T-helper 1 cell treated with Interleukin-12 subunit alpha and Interleukin-12 subunit beta and Interleukin-4 antibody, amounts not matched to agents 30 ng/mL and 1 ng/mL, for 36 hours (primary cell): ENCODE results near the gene TPM1. TPM values are rescaled to one million over a fixed set of nuclear protein-coding genes. Genes with fewer than 3 reads are reported as not detected.

Experiments
- intact Hi-C: fragments of 100-400 bp; cut with micrococcal nuclease; formaldehyde crosslinking; loops from one replicate; pipeline ENCODE4 v1.15.1; 2024
- total RNA-seq: library from RNA; stranded (reverse); gene quantifications from 2 replicates; pipeline ENCODE4 v1.2.3, GENCODE V29; 2022

Gene TPM1
- total RNA-seq, 1 donor from 2014 or later, result 8.3 TPM

DNA sequence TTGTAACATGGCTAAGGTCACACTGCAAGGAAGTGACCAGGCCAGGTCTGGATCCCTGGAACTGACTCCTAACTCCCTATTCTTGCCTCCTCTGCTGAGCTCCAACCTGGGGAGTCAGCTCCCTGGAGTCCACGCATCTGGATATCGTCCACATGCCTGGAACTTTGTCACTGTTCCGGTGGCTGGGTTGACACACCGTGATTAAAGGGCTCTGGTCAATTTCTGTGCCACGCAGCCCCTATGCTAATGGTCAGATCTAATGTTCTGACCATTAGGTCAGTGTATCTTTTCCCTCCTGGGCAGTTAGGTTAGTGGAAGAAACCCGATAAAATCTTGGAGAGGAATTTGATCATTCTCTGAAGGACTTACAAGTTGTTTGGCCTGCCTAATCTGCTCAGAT, 1.6 kb upstream of the TPM1 start:
- intact Hi-C loops, result no loop called here

DNA sequence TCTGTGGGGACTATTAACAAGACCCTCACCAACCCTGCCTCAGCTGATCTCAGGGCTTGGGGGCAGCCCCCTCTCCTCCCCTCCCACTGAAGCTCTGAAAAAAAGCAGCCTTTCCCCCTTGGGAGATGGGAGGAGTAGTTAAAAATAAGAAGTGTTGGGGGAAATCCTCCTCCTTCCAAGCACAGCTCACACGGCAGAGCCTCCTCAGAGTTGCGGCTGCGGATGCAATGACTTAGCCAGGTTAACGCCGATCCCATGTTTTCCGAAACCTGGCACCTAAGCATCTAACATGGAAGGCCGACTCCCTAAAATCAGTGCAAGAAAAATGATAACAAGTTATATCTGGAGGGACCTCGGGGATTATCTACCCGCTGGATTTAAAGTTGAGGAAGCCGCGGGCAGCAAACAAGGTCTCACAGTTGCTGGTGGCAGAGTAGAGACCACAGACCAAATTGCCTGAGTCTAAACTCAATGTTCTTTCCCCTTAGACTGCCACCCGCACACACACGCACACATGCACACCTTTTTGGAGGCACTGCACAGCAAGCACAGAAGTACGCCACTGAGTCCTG, 1.1 kb upstream of the TPM1 start:
- intact Hi-C loops, result no loop called here

DNA sequence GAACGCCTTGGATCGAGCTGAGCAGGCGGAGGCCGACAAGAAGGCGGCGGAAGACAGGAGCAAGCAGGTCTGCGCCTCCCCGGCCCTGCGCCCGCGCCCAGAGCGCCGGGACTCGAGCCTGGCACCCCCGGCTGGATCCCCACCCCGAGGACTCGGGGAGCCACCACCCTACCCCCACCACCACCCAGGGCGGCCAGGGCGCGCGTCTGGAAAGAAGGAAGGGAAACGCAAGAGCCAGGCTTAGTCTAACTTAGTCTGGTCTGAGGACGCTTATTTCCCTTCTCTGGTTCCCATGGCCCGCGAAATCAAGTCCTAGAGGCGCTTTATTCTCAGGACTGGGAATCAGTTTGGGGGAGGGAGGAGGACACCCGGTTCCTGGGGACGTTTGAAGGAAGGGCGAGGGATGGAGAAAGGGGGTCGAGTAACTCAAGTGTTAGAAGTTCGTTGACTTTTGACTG, 359 bp downstream of the TPM1 start:
- intact Hi-C loops, result no loop called here

DNA sequence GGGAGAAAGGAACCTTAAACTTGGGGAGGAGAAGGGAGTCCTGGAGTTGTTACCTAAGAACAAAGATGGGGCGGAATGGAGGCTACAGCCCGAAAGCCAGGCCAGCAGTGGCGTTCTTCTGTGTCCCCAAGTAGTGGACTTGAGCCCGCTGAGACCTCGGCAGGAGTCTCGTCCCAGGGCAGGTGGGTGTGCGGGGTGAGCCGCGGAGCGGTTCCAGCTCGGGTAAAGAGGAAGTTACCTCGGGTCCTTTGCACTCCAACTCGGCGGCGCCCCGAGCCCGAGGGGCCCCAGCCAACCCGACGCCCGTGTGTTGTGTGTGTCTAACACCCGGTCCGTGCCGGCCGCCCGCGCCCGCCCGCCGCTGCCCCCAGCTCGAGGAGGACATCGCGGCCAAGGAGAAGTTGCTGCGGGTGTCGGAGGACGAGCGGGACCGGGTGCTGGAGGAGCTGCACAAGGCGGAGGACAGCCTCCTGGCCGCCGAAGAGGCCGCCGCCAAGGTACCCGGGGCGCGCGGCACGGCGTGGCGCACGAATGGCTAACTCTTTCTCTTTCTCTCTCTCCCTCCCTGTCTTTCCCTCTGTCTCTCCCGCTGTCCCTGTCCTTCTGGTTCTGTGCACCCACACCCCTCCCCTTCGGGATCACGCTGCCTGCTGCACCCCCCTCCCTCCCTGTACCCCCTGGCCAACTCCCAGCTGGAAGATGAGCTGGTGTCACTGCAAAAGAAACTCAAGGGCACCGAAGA, 959 bp downstream of the TPM1 start:
- intact Hi-C loops, result no loop called here

DNA sequence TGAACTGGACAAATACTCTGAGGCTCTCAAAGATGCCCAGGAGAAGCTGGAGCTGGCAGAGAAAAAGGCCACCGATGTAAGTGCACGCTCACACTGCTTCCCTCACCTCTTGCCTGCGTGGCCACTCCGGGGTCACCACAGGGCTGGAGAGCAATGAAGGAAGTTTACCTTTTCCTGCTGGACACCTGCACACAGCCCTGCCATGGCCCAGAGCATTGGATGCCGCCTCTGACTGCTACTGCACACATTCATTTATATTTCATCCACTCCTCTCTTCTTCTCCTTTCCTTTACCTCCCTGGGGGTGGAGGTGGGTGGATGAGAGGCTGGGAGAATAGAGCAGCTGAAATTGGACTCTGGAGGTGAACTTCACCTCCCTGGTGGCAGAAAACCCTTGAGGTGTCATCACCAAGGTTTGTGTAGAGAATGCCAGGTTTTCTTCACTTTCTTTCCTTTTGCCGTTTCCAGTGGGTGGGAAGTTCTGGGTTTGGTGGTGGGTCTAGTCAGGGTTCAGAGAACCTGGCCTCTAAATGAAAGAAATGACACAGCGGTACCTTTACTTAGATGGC, 1.6 kb downstream of the TPM1 start:
- intact Hi-C loops, result no loop called here

DNA sequence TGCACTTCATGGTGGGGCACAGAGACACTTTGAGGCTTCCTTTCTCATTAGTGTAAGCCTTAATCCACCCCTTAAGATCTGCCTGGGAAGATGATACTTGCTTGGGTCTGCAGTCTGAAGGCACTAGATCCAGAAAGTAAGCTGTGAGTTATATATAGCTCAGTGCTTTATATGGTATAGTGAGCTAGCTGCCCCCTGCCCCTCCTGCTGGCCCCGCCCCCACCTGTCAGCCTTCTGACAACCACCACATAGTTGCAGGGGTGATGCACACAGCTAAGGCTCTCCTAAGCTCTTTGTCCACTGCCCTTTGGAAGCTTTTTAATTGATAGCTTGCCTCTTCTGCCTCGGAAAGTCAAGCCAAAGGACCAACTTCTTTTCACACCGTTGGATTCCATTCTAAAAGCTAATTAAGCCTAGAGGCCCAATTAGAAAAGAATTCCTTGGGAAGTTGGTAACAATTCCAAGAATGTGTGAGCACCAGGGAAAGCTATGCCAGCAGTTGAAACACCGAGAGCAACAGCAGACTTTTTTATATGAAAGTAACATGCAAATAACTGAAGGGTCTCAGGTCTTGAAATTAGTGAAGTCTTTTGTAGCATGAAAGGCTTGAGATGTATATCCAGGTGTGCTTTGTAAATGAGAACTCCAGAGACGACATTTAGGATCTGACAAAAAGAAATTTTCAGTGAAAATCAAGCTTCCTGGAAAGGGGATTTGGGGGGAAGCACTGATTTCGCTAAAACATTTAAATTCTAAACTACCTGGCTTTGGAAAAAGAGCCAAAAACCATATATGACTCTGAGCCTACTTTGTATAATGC, 2.3 kb downstream of the TPM1 start:
- intact Hi-C loops, result loop anchor here (5.0 kb wide), 2 partner anchors 653 to 1047 kb away; partner anchors contain the start of genes CIAO2A and TLN2

DNA sequence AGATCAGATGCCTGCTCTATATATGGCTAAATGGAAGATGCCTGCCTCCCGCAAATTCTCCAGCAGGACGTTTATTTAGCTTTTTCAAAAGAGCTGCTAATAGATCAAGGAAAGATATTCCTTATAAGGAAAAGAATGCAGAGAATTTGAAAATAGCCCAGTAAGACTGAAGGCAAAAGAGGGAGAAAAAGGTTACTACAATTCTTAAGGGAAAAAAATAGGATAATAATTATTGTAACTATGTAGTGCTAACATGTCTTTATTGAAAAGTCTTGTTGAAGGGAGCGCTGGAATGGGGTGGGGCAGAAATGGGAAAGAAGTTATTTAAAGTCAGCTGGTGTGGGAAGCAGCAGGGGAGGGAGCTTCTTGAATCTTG, 2.9 kb downstream of the TPM1 start:
- intact Hi-C loops, result loop anchor here (5.0 kb wide), 2 partner anchors 653 to 1047 kb away; partner anchors contain the start of genes CIAO2A and TLN2

DNA sequence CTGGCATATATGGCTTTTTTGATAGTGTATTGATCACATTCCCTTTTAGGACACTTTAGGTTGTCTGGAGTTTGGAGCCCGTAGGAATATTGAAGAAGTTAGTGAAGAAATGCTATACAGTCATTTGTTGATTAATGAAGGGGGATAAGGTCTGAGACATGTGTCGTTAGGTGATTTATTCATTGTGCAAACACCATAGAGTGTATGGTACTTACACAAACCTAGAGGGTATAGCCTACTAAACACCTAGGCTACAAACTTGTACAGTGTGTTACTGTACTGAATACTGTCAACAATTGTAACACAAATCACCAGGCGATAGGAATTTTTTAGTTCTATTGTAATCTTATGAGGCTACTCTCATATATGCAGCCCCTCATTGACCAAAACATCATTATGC, 3.3 kb downstream of the TPM1 start:
- intact Hi-C loops, result loop anchor here (5.0 kb wide), 2 partner anchors 654 to 1046 kb away; partner anchors contain the start of genes CIAO2A and TLN2

DNA sequence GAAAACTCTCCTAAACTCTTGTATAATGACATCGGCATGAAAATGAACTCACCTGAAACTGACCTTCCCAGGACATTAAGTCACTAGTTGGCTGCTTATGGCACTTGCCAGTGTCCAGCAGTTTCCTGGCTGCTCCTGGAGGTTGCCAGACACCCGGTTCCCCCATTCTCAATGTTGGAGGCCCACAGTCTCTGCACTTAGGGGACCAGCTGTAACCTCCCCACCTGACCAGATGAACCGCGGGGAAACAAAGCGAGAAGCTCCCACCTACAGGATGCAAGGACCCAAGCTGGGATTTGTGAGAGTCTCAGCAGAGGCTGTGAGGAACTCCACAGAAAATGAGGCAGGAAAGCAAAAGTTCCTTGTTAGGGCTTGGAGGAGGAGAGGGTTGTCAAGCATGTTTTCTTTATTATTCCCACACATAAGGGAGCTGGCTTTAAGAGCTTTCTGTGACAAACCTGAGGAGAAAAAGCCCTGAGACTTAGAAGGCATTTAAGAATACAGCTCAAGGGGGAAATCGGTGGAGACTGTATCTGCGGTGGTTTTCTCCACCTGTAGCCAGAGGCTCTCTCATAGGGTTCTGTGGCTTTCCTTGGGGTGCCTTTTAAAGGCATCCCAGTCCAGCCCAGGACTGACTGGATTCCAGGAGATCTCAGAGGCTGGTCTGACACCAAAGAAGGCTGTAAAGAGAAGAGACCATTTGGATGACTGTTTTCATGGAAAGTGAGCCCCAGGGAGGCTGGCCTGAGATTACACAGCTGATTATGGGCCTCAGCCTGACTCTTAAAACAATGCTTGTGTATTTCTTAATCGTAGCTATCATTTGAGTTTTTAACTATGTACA, 4.6 kb downstream of the TPM1 start:
- intact Hi-C loops, result loop anchor here (5.0 kb wide), 2 partner anchors 655 to 1045 kb away; partner anchors contain the start of genes CIAO2A and TLN2

DNA sequence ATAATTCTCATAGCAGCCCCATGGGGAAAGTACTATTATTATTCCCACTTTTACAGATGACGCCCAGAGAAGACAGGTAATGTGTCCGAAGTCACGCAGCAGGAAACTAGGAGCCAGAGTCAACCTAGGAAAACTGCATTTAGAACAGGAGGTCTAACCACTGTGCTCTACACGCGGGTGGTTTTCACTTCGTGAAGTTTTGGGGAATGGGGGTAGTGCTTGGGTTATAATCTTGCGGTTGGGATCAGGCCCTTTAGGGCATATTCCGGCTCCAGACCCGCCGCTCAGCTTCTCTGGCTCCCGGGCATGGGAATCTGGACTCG, 5.2 kb downstream of the TPM1 start:
- intact Hi-C loops, result loop anchor here (1.0 to 5.0 kb wide), 9 partner anchors 46 to 1045 kb away; partner anchors contain the start of genes APH1B, CIAO2A, RPS27L and TLN2

DNA sequence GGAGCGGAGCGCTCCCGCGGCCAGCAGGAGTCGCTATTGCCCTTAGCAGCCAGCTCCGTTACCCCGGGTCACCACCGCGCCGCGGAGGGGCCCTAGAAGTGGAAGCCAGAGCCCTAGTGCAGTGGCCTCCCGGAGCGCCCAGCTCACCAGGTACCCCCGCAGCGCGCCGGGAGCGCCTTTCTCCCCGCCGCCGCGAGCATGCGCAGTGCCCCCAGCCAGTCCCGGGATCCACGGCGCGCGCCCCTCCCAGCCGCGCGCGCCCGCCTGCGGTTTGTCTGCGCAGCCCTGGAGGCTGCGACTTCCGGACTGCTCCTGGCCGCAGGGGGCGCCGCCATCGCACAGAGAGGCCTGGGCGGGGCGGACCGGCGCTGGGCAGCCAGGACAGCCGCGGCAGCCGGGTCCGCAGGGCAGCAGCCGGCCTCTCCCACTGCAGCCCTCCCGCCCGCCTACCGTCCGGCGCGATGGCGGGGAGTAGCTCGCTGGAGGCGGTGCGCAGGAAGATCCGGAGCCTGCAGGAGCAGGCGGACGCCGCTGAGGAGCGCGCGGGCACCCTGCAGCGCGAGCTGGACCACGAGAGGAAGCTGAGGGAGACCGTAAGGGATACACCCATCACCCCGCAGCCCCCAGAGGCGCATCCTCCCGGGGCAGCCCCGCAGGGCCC, 5.7 kb downstream of the TPM1 start:
- intact Hi-C loops, result loop anchor here (1.0 to 5.0 kb wide), 9 partner anchors 45 to 1044 kb away; partner anchors contain the start of genes APH1B, CIAO2A, RPS27L and TLN2

DNA sequence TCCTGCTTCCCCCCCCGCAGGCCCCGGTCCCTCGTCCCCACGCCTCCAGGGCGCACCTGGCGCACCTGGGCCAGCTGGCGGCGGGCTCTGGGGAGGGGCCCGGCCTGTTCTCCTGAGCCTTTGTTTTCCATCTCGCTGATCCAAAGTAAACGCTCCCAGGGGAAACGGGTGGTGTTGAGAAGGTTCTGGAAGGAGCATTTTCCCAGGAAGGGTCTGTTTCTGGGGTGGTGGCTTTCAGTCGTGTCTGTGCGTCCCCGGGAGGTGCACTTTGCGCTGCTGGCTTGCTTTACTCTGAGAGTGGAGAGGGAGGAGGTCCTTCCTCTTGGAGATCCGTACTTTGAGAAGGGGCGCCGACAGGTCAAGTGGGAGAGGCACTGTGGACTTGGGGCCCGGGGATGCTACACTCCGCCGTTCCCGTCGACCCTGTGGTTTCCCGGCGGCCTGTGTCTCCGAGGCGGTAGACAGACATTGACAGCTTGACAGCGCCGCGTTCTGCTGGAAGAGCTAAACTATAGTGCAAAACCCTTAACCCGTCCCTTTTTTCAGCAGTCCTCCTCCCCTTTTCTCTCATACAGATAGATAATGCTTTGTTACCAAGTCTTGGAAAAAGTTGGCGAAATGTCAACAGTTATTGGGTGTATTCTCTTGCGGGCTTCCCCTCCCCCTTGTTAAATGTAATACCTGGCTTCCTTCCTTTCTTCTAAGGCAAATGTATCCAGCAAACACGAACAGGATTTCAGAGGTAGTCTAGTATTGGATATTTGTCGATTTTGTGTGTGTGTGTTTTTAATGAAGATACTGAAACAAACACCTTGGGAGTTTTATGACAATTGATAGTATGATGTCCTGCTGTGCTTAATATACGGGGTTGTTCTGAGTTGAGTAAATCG, 6.5 kb downstream of the TPM1 start:
- intact Hi-C loops, result loop anchor here (1.0 to 5.0 kb wide), 9 partner anchors 44 to 1043 kb away; partner anchors contain the start of genes APH1B, CIAO2A, RPS27L and TLN2

DNA sequence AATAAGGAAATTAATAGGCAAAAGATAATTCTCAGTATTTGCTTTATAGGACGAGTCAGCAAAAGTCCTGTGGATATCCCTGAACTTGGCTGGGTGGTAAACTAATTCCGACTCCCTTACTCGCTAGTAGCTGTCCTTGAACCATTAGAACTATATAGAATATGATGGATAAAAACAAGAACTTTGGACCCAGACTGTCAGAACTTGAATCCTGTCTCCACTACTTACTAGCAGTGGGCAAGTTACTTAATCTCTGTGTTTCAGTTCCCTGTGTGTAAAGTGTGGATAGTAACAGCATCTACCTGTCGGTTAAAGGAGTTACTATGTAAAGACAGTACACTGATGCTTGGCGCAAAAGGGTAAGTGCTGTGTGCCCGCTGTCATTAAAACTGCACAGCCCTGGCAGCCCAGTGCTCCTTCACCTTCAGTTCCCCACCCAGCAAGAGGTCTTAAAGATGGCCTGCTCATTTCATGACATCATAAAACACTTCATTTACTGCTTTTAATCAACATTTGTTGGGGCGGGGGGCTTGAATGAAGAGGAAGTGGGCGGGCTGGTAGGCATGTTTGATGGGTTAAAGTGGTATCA, 7.3 kb downstream of the TPM1 start:
- intact Hi-C loops, result loop anchor here (2.0 to 5.0 kb wide), 5 partner anchors 145 to 1042 kb away; partner anchors contain the start of genes APH1B, CIAO2A and TLN2

DNA sequence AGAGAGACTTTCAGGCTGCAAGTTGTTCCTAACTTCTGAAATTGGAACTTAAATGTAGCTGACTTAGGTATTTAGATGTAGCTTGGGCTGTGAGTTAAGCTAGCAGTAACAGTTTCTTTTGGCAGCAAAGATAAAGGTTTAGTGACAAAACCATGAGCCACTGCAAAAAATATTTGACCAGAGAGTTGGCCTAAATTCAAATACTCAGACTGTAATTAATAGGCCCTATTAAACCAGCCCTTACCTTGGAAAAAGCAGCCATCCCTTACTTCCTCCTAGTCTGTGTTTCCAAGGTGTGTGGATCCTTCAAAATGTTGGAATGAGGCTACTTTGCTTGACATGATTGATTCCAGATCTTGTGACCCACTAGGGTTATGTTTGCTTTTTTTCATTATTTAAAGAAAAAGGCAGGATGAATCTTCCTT, 8.2 kb downstream of the TPM1 start:
- intact Hi-C loops, result no loop called here

DNA sequence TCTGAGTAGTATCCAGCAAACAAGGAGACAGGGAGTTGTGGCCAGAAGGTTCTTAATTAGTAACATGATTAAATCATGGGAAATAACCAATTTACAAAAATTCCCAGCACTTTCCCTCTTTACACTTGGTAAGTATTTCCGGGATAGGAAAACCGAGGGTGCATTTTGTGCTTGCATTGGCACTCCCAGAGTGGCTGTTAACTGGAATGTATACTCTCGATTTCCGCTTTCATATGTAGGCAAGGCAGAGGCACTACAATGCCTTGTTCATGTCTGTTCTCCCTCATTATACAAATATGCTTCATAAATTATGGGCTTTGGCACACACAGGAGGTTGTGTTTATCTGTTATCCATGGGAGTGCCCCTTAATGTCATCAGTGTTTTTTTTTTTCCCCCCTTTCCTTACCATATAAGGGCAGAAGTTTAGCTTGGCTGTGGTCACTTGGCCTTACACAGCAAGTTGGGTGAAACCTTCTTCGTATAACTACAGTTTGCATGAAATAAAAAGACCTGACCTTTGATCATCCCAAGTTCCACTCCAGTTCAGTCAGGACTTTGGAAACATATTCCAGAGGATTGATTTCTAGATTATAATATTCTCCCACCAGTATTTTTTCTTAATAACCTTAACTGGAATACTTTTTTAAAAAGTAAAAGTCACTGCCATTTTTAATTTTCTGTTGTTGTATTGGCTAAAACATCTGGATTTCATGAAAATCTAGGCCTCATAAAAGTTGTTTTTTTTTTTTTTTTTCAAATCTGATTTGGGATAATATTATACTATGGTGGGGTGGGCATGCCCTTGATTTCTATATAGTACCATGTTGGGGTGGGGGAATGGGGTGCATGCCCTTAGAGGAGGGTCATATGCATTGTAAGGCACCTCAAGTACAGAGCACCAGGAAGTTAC, 8.9 kb downstream of the TPM1 start:
- intact Hi-C loops, result no loop called here

DNA sequence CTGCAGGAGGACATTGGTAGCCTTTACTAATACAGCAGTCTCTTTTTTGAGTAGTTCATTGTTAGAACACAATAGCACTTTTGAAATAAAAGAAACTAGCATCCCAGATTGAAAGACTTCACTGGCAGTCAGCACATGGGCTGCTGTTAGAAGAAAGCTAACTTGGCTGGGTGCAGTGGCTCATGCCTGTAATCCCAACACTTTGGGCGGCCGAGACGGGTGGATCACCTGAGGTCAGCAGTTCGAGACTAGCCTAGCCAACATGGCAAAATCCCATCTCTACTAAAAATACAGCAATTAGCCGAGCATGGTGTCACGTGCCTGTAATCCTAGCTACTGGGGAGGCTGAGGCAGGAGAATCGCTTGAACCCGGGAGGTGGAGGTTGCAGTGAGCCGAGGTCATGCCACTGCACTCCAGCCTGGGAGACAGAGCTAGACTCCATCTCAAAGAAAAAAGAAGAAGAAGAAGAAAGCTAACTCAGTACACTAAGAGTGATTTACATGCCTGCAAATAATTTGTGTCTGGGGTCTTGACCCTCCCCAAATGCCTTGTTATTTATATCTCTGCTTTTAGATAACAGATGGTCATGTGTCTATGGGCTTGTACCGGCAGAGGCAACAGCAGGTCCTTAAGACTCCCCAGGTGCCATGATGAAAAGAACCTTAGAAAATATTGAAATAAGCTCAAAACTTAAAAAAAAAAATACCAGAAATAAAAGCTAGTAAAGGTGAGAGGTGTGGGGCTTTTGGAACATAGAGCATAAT, 9.7 kb downstream of the TPM1 start:
- intact Hi-C loops, result no loop called here
